Measurements from ENCODE around the gene BACH1. TPM values are rescaled to one million over a fixed set of nuclear protein-coding genes. Genes with fewer than 3 reads are reported as not detected.
"Not testable (repeated sequence)": the region's sequence is repeated elsewhere in the genome, so short reads cannot be mapped to it uniquely, and the experiment has no call there.

The BACH1 gene
- total RNA-seq (2014; rRNA removed; shearing (Covaris generic)), result 46.0 and 47.3 TPM in 2 replicates

DNA sequence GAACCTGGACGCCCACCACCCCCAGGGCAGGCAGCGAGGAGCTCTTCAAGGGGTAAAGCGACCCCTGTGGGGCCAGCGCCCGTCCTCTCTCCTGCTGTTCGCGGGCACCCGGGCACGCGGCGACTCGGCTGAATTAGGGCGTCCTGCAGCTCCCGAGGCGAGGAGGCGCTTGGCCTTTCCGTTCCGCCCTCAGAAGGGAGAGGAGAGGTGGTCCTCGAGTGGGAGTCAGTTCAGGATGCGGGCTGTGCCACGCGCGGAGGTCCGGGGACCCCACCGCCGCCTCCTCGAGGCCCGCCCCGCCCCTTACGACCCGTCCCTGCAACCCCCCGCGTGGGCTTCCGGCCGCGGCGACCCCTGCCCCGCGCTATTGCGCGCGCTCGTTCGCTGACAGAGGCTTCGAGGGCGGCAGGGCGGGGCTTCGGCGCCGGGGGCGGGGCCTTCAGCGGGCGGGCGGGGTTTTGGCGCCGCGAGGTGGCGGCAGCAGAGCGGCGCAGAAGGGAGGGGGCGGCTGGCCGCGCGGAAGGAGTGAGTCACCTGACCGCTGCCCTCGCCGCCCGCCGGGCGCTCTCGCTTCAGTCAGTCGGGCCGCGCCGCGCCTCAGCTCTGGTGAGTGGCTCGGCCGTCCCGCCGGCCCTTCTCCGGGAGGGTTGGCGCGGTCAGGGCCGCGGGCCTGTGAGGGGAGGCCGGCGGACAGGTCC lies at the start of gene BACH1:
BACH1 (plus strand) TSS at position 575 of the 698 bp plus-strand sequence. CDS start 22,359 bp downstream, outside the sequence.
- peak; percentile 84 to 93 for DNase-seq (ENCODE audit: low read depth in 1 of 2, low spot score in 2 of 2)
- H3K9me3 ChIP-seq (replicated peaks), result no peaks in the 10 kb centered on the region
- H3K36me3 ChIP-seq, result peaks cover 3% of the 10 kb centered on the region; the same call in 1 of the 2 replicates
- H3K27ac ChIP-seq, result peak within 1 kb of the TSS; percentile 94
- peaks cover 43% of the 10 kb centered on the region for H3K4me1 ChIP-seq (replicated peaks)
- no peaks in the 10 kb centered on the region for H3K27me3 ChIP-seq (replicated peaks)
- peak within 1 kb of the TSS; percentile 64 for H3K4me3 ChIP-seq

DNA sequence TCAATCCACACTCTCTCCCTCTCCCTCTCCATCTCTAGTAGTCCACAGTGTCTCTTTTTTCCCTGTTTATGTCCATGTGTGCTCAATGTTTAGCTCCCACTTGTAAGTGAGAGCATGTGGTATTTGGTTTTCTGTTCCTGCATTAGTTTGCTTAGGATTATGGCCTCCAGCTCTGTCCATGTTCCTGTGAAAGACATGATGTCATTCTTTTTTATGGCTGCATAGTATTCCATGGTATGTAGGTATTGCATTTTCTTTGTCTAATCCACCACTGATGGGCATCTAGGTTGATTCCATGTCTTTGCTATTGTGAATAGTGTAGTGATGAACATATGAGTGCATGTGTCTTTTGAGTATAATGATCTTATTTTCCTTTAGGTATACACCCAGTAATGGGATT lies 49.4 kb upstream of the BACH1 start:
- not testable (repeated sequence) for H3K27ac ChIP-seq; H3K9me3 ChIP-seq (replicated peaks); DNase-seq (ENCODE audit: low read depth in 1 of 2, low spot score in 2 of 2); H3K4me3 ChIP-seq; H3K36me3 ChIP-seq; H3K4me1 ChIP-seq (replicated peaks); H3K27me3 ChIP-seq (replicated peaks)

DNA sequence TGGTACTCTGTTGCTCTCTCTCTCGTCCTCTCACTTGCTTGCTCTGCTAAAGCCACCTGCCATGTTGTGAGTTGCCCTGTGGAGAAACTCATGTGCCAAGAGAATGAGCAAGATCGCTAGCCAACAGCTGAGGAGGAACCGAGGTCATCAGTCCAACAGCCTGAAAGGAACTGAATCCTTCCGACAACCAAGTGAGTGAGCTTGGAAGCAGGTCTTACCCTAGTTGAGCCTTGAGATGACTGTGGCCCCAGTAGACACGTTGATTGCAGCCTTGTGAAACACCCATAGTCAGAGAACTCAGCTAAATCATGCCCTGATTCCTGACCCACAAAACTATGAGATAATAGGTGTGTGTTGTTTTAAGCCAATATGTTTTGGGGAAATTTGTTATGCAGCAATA lies 48.1 kb upstream of the BACH1 start:
- Histone ChIP-seq H3K9me3 (replicated peaks) (peaks cover 7% of the 10 kb centered on the region), H3K36me3 (no peaks in the 10 kb centered on the region), H3K4me3 (no peak overlapping the region), H3K4me1 (replicated peaks) (no peaks in the 10 kb centered on the region), H3K27ac (no peak overlapping the region), H3K27me3 (replicated peaks) (no peaks in the 10 kb centered on the region)
- DNase-seq (ENCODE audit: low read depth in 1 of 2, low spot score in 2 of 2), result no peak

- H3K27me3 ChIP-seq (replicated peaks); H3K9me3 ChIP-seq (replicated peaks); H3K36me3 ChIP-seq; H3K27ac ChIP-seq; DNase-seq (ENCODE audit: low read depth in 1 of 2, low spot score in 2 of 2); H3K4me3 ChIP-seq; H3K4me1 ChIP-seq (replicated peaks): not testable (repeated sequence)
Observed at GRCh38 chr21:29253861-29254260, 44.9 kb upstream of the BACH1 start.

DNA sequence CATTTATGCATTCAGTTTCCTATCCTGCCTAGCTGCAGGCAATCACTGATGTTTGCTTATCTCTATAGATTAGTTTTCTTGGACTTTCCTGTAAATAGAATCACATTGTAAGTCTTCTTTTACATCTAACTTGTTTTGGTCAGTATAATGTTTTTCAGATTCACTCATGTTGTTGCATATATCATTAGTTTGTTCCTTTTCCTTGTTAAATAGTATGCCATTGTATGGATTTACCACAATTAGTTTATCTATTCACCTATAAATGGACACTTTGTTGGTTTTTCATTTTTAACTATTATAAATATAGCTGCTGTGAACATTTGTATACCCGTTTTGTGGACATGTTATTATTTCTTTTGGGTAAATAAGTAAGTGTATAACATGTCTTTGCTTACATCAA lies 44.2 kb upstream of the BACH1 start:
- no peak for DNase-seq (ENCODE audit: low read depth in 1 of 2, low spot score in 2 of 2)
- Histone ChIP-seq H3K4me1 (replicated peaks) (peaks cover 12% of the 10 kb centered on the region), H3K27ac (no peak overlapping the region), H3K4me3 (no peak overlapping the region), H3K36me3 (no peaks in the 10 kb centered on the region), H3K9me3 (replicated peaks) (peaks cover 7% of the 10 kb centered on the region), H3K27me3 (replicated peaks) (no peaks in the 10 kb centered on the region)

DNA sequence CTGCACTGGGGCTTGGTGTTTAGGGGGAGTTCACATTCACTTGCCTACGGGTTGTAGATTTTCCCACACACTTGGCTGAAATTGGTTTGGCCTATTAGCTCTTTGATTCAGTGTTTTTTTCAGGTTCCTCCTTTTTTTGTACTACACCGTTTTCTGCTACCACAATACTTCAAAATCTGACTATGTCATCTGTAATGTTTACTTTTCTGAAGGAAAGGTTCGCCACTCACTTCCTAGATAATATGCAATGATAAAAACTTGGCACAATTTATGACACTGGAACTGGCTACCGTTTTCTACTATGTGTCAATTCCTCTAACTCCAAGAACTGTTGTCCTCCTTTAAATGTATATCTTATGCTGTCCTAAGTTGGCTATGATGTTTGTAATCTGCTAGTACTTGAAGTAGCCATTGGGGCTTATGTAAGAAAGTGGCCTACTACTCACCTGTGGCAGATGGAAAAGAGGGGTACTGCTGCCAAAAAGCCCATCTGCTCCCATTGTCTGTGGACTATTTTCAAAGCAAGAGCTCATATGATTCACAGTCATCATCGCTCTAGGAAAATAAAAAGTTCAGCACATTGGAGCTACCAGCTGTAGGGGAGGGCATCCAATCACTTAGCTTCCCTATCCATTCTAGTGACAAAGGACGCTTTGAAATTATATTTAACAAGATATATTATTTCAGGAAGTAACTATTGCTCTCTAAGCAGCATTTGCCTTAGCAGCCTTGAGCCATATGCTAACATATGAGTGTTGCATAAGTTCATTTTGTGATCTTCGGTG lies 42.4 kb upstream of the BACH1 start:
- Histone ChIP-seq H3K4me3 (no peak overlapping the region), H3K27me3 (replicated peaks) (no peaks in the 10 kb centered on the region), H3K36me3 (no peaks in the 10 kb centered on the region), H3K27ac (no peak overlapping the region), H3K9me3 (replicated peaks) (peaks cover 7% of the 10 kb centered on the region), H3K4me1 (replicated peaks) (peaks cover 15% of the 10 kb centered on the region)
- DNase-seq (ENCODE audit: low read depth in 1 of 2, low spot score in 2 of 2), result no peak

- Histone ChIP-seq H3K27me3 (replicated peaks) (no peaks in the 10 kb centered on the region), H3K36me3 (no peaks in the 10 kb centered on the region), H3K27ac (no peak overlapping the region), H3K4me1 (replicated peaks) (peaks cover 15% of the 10 kb centered on the region), H3K9me3 (replicated peaks) (peaks cover 7% of the 10 kb centered on the region), H3K4me3 (no peak overlapping the region)
- DNase-seq (ENCODE audit: low read depth in 1 of 2, low spot score in 2 of 2), result no peak
Observed at GRCh38 chr21:29257701-29258100, 41.0 kb upstream of the BACH1 start.

- H3K27me3 ChIP-seq (replicated peaks), result no peaks in the 10 kb centered on the region
- H3K9me3 ChIP-seq (replicated peaks), result peaks cover 7% of the 10 kb centered on the region
- no peak overlapping the region for H3K4me3 ChIP-seq
- DNase-seq (ENCODE audit: low read depth in 1 of 2, low spot score in 2 of 2), result peak; percentile 55 to 72
- peak overlapping the region; percentile 68 for H3K27ac ChIP-seq
- H3K36me3 ChIP-seq, result no peaks in the 10 kb centered on the region
- peaks cover 15% of the 10 kb centered on the region for H3K4me1 ChIP-seq (replicated peaks)
Observed at GRCh38 chr21:29258626-29259338, 39.9 kb upstream of the BACH1 start.

DNA sequence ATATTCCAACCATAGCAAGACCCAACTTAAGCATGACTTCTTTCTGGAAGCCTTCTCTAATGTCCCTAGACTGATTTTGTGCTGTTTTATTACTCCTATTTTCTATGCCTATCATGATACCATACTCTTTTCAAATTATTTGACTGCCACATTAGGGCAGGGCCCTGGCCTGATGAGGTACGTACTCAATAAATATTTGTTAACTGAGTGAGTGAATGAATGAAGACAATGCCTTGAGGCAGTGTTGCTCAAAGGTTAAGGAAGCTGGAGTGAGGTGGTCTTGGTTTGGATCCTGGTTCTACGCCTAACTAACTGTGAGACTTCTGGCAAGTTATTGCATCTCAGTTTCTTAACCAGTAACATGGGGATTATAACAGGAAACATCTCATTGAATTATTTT lies 38.3 kb upstream of the BACH1 start:
- no peak for DNase-seq (ENCODE audit: low read depth in 1 of 2, low spot score in 2 of 2)
- Histone ChIP-seq H3K27ac (no peak overlapping the region), H3K4me1 (replicated peaks) (peaks cover 15% of the 10 kb centered on the region), H3K36me3 (no peaks in the 10 kb centered on the region), H3K27me3 (replicated peaks) (no peaks in the 10 kb centered on the region), H3K4me3 (no peak overlapping the region), H3K9me3 (replicated peaks) (no peaks in the 10 kb centered on the region)

DNA sequence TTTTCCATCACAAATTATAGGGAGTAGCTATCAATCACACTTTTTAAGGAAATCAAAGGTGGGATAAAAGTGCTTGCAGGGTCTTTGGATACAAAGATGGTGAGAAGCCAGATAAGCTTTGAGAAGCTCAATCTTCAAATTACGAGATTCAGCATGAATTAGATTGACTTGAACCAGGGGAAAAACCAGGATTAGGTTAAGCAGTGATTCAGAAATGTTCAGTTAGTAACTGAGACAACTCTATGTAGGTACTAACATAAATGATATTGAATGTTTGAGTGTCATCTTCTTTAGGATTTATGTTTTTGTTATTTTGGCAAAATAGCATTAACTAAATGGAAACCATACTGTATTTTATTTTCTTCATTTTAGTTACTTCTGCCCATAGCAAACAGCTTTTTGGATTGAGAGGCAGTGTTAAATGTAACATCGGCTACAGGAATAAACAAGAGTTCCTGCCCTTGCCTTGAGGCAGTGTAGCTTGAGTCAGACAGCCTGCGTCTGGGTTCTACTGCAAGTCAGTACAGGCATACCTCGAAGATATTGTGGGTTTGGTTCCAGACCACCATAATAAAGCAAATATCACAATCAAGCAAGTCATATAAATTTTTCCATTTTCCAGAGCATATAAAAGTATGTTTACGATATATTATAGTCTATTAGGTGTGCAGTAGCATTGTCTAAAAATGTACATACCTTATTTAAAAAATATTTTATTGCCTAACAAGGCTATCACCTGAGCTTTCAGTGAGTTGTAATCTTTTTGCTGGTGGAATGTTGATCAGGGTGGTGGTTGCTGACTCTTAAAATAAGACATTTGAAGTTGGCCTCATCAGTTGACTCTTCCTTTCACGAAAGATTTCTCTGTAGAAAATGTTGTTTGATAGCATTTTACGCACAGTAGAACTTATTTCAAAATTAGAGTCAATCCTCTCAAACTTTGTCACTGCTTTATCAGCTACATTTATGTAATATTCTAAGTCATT lies 36.9 kb upstream of the BACH1 start:
- Histone ChIP-seq H3K27me3 (replicated peaks) (no peaks in the 10 kb centered on the region), H3K27ac (no peak overlapping the region)
- DNase-seq (ENCODE audit: low read depth in 1 of 2, low spot score in 2 of 2), result no peak

GRCh38 chr21:29264721-29265120 lies 34.0 kb upstream of the BACH1 start:
- no peaks in the 10 kb centered on the region for H3K9me3 ChIP-seq (replicated peaks)
- no peak overlapping the region for H3K27ac ChIP-seq
- no peaks in the 10 kb centered on the region for H3K27me3 ChIP-seq (replicated peaks)
- H3K36me3 ChIP-seq, result no peaks in the 10 kb centered on the region
- DNase-seq (ENCODE audit: low read depth in 1 of 2, low spot score in 2 of 2), result no peak
- H3K4me3 ChIP-seq, result no peak overlapping the region
- peaks cover 2% of the 10 kb centered on the region; the same call in 1 of the 2 replicates for H3K4me1 ChIP-seq (replicated peaks)

More for the DNA sequence above, 36.9 kb upstream of the BACH1 start:
- no peaks in the 10 kb centered on the region for H3K9me3 ChIP-seq (replicated peaks)
- H3K36me3 ChIP-seq, result no peaks in the 10 kb centered on the region
- no peak overlapping the region for H3K4me3 ChIP-seq
- peaks cover 15% of the 10 kb centered on the region for H3K4me1 ChIP-seq (replicated peaks)

DNA sequence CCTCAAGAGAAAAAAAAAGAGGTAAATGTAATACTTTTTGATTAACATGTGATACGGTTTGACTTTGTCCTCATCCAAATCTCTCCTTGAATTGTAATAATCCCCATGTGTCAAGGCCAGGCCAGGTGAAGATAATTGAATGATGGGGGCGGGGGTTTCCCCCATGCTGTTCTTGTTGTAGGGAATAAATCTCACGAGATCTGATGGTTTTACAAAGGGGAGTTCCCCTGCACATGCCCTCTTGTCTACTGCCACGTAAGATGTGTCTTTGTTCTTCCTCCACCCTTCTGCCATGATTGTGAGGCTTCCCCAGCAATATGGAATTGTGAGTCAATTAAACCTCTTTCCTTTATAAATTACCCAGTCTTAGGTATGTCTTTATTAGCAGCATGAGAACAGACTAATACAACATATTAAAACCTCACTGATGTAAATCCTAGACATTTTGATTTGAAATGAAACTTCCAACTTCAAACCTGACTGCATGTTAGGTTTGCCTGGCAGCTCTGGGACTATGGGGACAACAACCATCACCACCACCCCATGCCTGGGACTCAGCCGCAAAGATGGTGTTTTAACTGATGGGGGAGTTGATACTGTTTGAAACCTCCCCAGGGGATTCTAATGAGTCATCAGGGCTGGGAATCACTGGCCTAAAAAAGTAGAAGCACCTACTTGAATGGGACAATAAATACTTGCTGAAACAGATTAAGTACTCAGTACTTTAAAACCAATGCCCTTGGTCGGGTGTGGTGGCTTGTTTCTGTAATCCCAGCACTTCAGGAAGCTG lies 32.8 kb upstream of the BACH1 start:
- no peak for DNase-seq (ENCODE audit: low read depth in 1 of 2, low spot score in 2 of 2)
- H3K36me3 ChIP-seq, result no peaks in the 10 kb centered on the region
- no peaks in the 10 kb centered on the region for H3K9me3 ChIP-seq (replicated peaks)
- H3K4me3 ChIP-seq, result no peak overlapping the region
- H3K27me3 ChIP-seq (replicated peaks), result no peaks in the 10 kb centered on the region
- H3K4me1 ChIP-seq (replicated peaks), result no peaks in the 10 kb centered on the region
- H3K27ac ChIP-seq, result no peak overlapping the region
